ENCODE data around the gene RFX6.
A peak's percentile ranks its signal among the peaks of the same experiment; 100 is the strongest.

Gene RFX6

GRCh38 chr6:116902634-116903033 lies 25.6 kb downstream of the RFX6 start:
- no peak for DNase-seq (ENCODE audit: low spot score)

DNA sequence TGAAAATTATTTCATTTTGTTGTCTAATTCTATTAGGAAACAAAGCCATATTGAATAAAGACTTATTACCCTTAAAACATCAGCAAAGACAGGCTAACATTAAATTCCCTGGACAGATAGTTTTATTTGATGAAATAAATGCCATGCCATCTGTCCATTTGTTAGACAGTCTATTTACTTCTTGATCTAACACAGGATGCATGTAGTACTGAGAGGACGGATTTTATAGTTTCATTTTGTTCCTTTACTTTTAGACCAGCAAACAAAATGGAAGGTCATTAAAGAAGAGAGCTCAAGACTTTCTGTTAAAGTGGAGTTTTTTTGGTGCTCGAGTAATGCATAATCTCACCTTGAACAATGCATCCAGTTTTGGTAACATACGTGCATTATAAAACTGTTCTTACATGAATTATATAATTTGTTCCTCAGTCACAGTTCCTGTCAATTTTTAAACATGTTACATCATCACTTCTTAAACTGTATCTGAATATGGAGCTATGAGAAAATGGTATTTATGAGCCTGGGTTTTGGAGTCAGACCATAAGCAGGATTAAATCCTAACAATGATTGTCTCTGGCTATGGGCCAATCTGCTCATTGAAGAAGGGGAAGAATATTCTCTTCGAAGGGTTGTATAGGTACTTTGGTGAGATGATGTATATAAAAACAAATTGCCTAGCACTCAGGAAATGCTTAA lies 46.0 kb downstream of the RFX6 start:
- no peak for DNase-seq (ENCODE audit: low spot score)

- DNase-seq (ENCODE audit: low spot score), result no peak
These were observed 47.2 kb downstream of the RFX6 start for GRCh38 chr6:116924245-116924644.

DNA sequence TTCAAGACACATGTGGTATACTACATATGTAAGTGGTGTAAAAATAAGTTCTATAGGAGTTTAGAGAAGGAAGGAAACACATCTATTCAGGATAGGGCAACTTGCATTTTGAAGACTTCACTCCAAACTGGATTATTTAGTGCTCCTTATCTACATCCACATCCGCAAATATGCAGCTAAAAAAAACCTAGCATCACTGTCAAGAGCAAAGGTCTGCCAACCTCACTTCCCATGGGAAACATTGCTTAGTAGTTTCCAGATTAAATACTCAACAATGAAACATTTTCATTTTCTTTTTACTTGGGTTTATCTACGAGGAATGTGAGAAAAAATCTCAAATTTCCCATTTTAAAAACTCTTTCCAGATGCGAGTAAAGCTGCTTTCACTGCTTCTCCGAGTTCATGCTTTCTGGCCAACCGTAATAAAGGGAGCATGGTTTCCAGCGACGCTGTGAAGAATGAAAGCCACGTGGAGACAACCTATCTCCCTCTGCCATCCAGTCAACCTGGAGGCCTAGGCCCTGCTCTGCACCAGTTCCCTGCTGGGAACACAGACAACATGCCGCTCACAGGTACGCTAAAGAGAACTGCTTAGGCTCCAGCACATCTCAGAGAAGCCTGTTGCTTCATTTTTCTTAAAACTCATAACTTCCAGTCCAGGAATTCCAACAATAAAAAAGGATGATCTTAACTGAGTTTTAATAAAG lies 48.2 kb downstream of the RFX6 start:
- DNase-seq (ENCODE audit: low spot score), result peak; percentile 6

GRCh38 chr6:116928677-116929076 lies 51.6 kb downstream of the RFX6 start:
- no peak for DNase-seq (ENCODE audit: low spot score)

GRCh38 chr6:116929825-116930224 lies 52.8 kb downstream of the RFX6 start:
- no peak for DNase-seq (ENCODE audit: low spot score)

DNA sequence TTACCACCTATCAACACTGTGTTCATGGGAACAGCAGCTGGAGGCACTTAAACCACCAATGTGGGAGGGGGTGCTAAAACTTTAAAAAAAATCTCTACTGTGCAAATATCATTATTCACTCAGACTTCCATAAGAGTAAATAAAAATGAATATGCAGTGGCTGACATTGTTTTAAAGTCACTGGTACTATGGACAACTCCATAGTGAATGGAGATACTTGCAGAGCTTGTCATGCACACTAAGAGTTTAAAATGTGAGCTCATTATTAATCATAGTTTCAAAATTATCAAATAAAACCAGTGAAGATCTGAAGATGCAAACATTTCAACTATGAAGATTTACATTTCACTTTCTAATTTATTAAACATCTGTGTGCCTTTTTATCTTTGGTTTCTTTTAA lies 54.4 kb downstream of the RFX6 start:
- no peak for DNase-seq (ENCODE audit: low spot score)

GRCh38 chr6:116932496-116932895 lies 55.5 kb downstream of the RFX6 start:
- DNase-seq (ENCODE audit: low spot score), result no peak

DNA sequence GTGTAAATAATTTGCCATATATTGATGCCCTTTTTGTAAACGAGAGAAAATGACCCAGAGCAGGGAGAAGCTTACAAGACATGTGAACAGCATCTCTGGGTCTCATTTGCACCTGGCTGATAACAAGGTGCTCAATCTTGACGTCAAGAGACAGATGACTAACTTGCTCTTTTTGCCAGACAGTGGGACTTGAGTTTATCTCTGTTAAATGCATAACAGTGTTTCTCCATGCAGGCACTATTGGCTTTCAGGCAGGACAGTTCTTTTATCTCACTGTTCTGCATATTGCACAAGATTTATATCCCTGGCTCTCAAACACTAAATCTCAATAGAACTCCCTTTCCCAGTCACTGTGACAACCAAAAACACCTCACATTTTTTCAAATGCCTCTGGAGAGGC lies 56.4 kb downstream of the RFX6 start:
- no peak for DNase-seq (ENCODE audit: low spot score)

DNA sequence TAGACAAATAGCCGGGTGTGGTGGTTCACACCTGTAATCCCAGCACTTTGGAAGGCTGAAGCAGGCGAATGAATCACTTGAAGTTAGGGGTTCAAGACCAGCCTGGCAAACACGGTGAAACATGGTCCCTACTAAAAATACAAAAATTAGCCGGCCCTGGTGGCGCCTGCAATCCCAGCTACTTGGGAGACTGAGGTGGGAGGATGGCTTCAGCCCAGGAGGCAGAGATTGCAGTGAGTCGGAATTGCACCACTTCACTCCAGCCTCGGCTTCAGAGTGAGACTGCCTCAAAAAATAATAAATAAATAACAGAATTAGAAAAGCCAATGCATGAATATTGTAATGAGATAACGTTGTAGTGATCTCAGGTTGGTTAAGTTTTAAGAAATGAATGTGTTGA lies 61.3 kb downstream of the RFX6 start:
- no peak for DNase-seq (ENCODE audit: low spot score)

GRCh38 chr6:116941727-116942126 lies 64.7 kb downstream of the RFX6 start:
- no peak for DNase-seq (ENCODE audit: low spot score)

GRCh38 chr6:116945809-116946208 lies 68.8 kb downstream of the RFX6 start:
- DNase-seq (ENCODE audit: low spot score), result no peak

- no peak for DNase-seq (ENCODE audit: low spot score)
These were observed 71.7 kb downstream of the RFX6 start for GRCh38 chr6:116948533-116949304.

- DNase-seq (ENCODE audit: low spot score), result no peak
These were observed 72.9 kb downstream of the RFX6 start for GRCh38 chr6:116949964-116950363.

- DNase-seq (ENCODE audit: low spot score), result no peak
These were observed 77.3 kb downstream of the RFX6 start for GRCh38 chr6:116954335-116954734.

DNA sequence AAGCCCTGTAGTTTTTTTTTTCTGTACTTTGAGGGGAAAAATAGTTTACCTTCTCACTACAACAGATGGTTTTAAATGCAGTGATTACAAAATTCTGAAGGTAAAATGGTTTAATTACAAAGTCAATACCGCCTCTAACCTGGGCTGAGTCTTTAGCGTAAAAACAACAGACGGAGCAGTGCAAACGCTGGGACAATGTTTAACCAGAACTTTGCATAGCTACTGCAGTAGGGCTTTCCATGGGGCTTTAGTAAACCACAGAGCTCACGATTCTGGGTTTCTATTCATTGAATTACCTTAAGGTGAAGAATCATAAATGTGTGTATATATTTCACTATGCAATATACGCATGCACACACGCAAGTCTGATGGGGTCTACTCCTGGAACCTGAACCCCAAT lies 77.9 kb downstream of the RFX6 start:
- DNase-seq (ENCODE audit: low spot score), result no peak

- DNase-seq (ENCODE audit: low spot score), result no peak
These were observed 78.7 kb downstream of the RFX6 start for GRCh38 chr6:116955773-116956172.

- DNase-seq (ENCODE audit: low spot score), result no peak
These were observed 86.9 kb downstream of the RFX6 start for GRCh38 chr6:116963972-116964371.

DNA sequence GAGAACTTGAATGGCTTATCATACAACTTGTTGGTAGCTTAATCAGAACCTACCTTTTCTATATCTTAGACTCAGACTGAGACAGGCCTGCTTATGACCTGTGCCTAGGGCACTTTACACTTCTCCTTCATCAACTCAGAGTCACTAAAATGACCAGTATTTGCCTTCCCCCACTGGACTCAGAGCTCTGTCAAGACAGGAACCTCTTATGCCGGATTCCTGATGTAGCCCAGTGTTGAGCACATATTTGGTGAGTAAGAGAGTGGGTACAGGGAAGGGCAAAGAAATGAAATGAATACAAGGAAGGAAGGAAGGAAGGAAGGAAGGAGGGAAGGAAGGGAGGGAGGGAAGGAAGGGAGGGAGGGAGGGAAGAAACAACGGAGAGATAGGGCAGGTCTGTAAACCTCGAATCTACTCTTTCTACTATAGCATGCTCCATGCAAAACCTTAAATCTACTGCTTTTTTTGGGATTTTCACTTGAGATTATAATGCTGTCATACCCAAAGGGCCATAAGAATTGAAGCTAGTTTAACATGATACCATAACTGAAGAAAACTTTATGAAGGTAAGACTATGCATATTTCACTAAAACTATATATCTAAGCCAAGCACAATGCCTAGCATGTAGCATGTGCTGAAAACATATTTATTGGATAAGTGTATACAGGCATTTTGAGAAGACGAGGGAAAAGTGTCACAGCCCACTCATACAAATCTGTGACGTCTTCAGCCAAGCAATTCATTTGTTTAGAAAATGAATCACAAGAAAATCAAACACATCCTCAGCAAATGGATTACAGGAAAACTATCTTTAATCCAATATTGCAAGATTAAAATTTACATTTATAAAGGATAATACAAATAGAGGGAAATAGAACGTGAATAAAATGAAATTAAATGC lies 89.9 kb downstream of the RFX6 start:
- DNase-seq (ENCODE audit: low spot score), result no peak

DNA sequence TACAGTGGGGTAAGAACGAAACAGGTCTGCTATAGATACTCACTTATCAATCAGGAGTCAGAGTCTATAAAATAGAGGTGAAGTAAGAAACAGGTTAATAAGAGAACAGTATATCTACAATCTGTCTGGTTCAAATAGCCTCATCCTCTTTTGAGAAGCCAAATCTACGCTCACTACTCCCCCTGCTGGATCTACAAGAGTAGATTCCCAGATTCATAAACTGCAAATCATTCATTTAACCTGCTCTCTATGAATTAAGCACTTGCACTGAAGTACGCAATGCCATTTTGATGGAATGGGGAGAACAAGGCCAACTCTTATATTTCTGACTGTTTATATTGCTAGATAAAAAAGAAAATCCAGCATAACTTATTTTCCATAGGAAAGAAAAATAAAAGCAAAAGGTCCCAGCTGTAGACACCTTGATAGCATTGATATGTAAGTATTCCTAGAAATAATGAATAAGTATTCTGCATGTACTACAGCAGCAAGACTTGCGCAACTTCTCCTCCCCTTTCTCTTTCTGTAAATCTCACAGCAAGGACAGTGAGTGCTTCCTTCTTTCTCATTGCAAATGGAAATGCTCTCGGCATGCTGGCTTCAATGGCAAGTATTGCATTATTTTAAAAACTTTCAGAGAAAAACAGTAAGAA lies 92.3 kb downstream of the RFX6 start:
- DNase-seq (ENCODE audit: low spot score), result peak; percentile 64

DNA sequence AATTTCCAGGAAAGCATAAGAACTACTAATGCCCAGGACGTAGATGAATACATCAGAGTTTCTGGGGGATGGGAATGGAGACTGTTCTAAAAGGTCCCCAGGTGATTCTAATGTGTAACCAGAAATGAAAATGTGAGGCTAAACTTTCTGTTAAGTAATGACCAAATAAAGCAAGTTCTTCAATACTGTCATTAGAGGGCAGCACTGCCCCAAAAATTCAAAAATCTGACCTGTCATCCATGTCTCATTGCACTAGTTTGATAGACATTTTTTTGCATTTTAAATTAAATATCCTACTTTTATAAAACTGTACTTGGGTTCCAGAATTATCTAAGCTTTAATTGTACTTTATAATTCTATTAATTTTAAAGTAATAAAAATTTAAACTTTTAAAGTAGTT lies 94.9 kb downstream of the RFX6 start:
- peak; percentile 34 for DNase-seq (ENCODE audit: low spot score)

DNA sequence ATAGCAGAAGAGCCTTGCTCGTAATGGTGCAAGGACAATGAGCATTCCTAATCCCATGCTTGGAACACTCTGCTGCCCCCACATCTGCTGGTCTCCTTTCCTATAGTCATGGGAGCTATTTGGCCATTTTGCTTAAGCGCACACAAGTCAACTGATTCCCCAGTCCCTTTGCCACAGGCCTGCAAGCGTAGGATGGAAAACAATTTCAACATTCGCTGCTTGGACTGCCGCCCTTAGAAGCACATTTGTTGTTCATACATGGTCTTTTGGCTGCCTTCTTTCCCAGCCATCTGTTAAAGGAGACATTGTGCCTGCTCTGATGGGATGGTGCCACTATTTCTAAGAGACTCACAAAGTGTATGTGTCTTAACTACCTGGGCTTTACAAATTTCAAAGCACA lies 96.9 kb downstream of the RFX6 start:
- no peak for DNase-seq (ENCODE audit: low spot score)
